HepG2 (cell line): ENCODE results near the gene EGR1. TPM values are rescaled to one million over a fixed set of nuclear protein-coding genes. Genes with fewer than 3 reads are reported as not detected.
A peak's percentile ranks its signal among the peaks of the same experiment; 100 is the strongest.

Source experiments
- CREB3 ChIP-seq: sonication (generic); formaldehyde crosslinking; IDR thresholded peaks from 2 replicates; pipeline ENCODE4 v1.5.0; 2020; ENCODE audit warnings: missing genetic modification reagents
- ETV5 ChIP-seq: IDR thresholded peaks from 2 replicates; pipeline ENCODE4 v1.6.1; 2018; ENCODE audit warnings: missing biosample characterization, missing genetic modification reagents, inconsistent platforms, borderline replicate concordance
- KLF12 ChIP-seq: sonication (generic); formaldehyde crosslinking; IDR thresholded peaks from 2 replicates; pipeline ENCODE4 v1.4.0; 2020; ENCODE audit warnings: missing genetic modification reagents, borderline replicate concordance
- MAX ChIP-seq: IDR thresholded peaks from 2 replicates; pipeline ENCODE4 v1.6.1; 2012; ENCODE audit warnings: inconsistent platforms
- MIER3 ChIP-seq: IDR thresholded peaks from 2 replicates; pipeline ENCODE4 v1.6.1; 2016; ENCODE audit warnings: missing compliant biosample characterization, borderline replicate concordance
- MXD4 ChIP-seq: IDR thresholded peaks from 2 replicates; pipeline ENCODE4 v1.6.1; 2016; ENCODE audit warnings: mild to moderate bottlenecking, missing biosample characterization, missing genetic modification reagents
- NCOA2 ChIP-seq: sonication (generic); formaldehyde crosslinking; IDR thresholded peaks from 2 replicates; pipeline ENCODE4 v1.8.0; 2022; ENCODE audit warnings: inconsistent platforms
- NR2F2 ChIP-seq: IDR thresholded peaks from 2 replicates; pipeline ENCODE4 v1.6.1; 2012; ENCODE audit warnings: low read depth, inconsistent platforms, borderline replicate concordance
- PHF20 ChIP-seq: sonication (generic); formaldehyde crosslinking; IDR thresholded peaks from 2 replicates; pipeline ENCODE4 v1.5.0; 2020; ENCODE audit warnings: mild to moderate bottlenecking, missing genetic modification reagents
- PLRG1 ChIP-seq: fragments of 450-650 bp; conservative IDR thresholded peaks from 2 replicates; pipeline ENCODE4 v1.6.1; 2016
- SRSF4 ChIP-seq: fragments of 200-400 bp; formaldehyde crosslinking; IDR thresholded peaks from one replicate; pipeline ENCODE4 v1.6.1; 2018; ENCODE audit warnings: mild to moderate bottlenecking, low read depth, low read length, moderate library complexity; ENCODE audit not compliant: poor library complexity, severe bottlenecking
- THYN1 ChIP-seq: sonication (generic); formaldehyde crosslinking; IDR thresholded peaks from 2 replicates; pipeline ENCODE4 v1.8.1; 2023; ENCODE audit warnings: low read depth, mild to moderate bottlenecking, moderate library complexity, missing genetic modification reagents, borderline replicate concordance
- ZBTB1 ChIP-seq: sonication (generic); formaldehyde crosslinking; IDR thresholded peaks from 2 replicates; pipeline ENCODE4 v1.4.0; 2020; ENCODE audit warnings: missing genetic modification reagents, borderline replicate concordance
- ZMYM3 ChIP-seq: sonication (generic); formaldehyde crosslinking; IDR thresholded peaks from 2 replicates; pipeline ENCODE4 v1.5.1; 2020; ENCODE audit warnings: mild to moderate bottlenecking, missing genetic modification reagents
- ZNF180 ChIP-seq: sonication (generic); formaldehyde crosslinking; IDR thresholded peaks from 2 replicates; pipeline ENCODE4 v1.4.0; 2020; ENCODE audit warnings: low read depth, missing genetic modification reagents, borderline replicate concordance
- ZNF354B ChIP-seq: sonication (generic); formaldehyde crosslinking; IDR thresholded peaks from 2 replicates; pipeline ENCODE4 v1.8.0; 2022; ENCODE audit warnings: mild to moderate bottlenecking, missing genetic modification reagents
- ZNF382 ChIP-seq: sonication (generic); formaldehyde crosslinking; IDR thresholded peaks from 2 replicates; pipeline ENCODE4 v1.5.0; 2020; ENCODE audit warnings: missing genetic modification reagents, mild to moderate bottlenecking, borderline replicate concordance
- ZNF407 ChIP-seq: sonication (generic); formaldehyde crosslinking; IDR thresholded peaks from one replicate; pipeline ENCODE4 v1.5.1; 2020; ENCODE audit warnings: mild to moderate bottlenecking, missing genetic modification reagents; ENCODE audit errors: not compliant biosample characterization
- ZNF552 ChIP-seq: sonication (generic); formaldehyde crosslinking; IDR thresholded peaks from 2 replicates; pipeline ENCODE4 v1.9.0; 2022; ENCODE audit warnings: missing genetic modification reagents, mild to moderate bottlenecking, borderline replicate concordance
- ZNF589 ChIP-seq: sonication (generic); formaldehyde crosslinking; conservative IDR thresholded peaks from 2 replicates; pipeline ENCODE4 v1.8.0; 2022; ENCODE audit warnings: mild to moderate bottlenecking, moderate library complexity, missing genetic modification reagents
- ZNF773 ChIP-seq: sonication (generic); formaldehyde crosslinking; IDR thresholded peaks from 2 replicates; pipeline ENCODE4 v1.4.0; 2020; ENCODE audit warnings: missing genetic modification reagents, borderline replicate concordance
- ZSCAN29 ChIP-seq: sonication (generic); formaldehyde crosslinking; conservative IDR thresholded peaks from 2 replicates; pipeline ENCODE4 v1.4.0; 2020; ENCODE audit warnings: mild to moderate bottlenecking, missing genetic modification reagents
- polyA plus RNA-seq, 8 experiments: library from polyadenylated mRNA; depleted of rRNA in 3 of 8; stranded (reverse) in 7 of 8; unstranded in 1 of 8; fragments of >200 nt; fragmentation: Illumina TruSeq in 4 of 8; extraction: Trizol in 4 of 8; gene quantifications; 2 replicates each; pipeline versions ENCODE4 v1.2.1 to v1.2.3, GENCODE V29; 2011 to 2016; ENCODE audit warnings: low read depth in 4 of 8, missing spikeins in 1 of 8, mixed read lengths in 1 of 8; ENCODE audit not compliant: insufficient read depth in 1 of 8
- total RNA-seq, 5 experiments: library from RNA; depleted of rRNA; stranded (reverse); fragments of >200 nt; fragmentation: Illumina TruSeq; extraction: Trizol; gene quantifications; 2 replicates each; pipeline ENCODE4 v1.2.3, GENCODE V29; 2016; ENCODE audit warnings: low read depth in 1 of 5

Gene EGR1
- total and polyA plus RNA-seq, 2 of the 13 experiments (the other 11 are each of a cell fraction or from before 2014, with no cell fraction given) = 4.1 to 4.5 TPM

GRCh38 chr5:138449501-138450239 is 15.6 kb upstream of the EGR1 start (continued):
- TF ChIP-seq MXD4 (CRISPR knock-in tag) (no peak), ZNF180 (CRISPR knock-in tag) (no peak), ZNF407 (no peak), NR2F2 (no peak), CREB3 (CRISPR knock-in tag) (no peak), THYN1 (CRISPR knock-in tag) (no peak), ZBTB1 (CRISPR knock-in tag) (no peak), ZSCAN29 (CRISPR knock-in tag) (no peak), PLRG1 (no peak), NCOA2 (no peak), MIER3 (CRISPR knock-in tag) (no peak), ETV5 (CRISPR knock-in tag) (0 out of 2 replicates have a peak, but pooled peaks have one; percentile 9), SRSF4 (no peak), ZMYM3 (CRISPR knock-in tag) (no peak; the same call in 1 of the 2 replicates), ZNF382 (CRISPR knock-in tag) (no peak), MAX (peak; percentile 48; the same call in 1 of the 2 replicates), PHF20 (CRISPR knock-in tag) (peak; percentile 18; the same call in 1 of the 2 replicates), ZNF589 (CRISPR knock-in tag) (no peak), ZNF773 (no peak), ZNF552 (no peak), ZNF354B (no peak), KLF12 (CRISPR knock-in tag) (no peak)
